C4-2B (cell line): ENCODE measurements around the gene EEF1G.

Experiments
- ZFX ChIP-seq: fragments of 450-650 bp; IDR thresholded peaks from 2 replicates; pipeline ENCODE4 v1.6.1; 2017
- TF ChIP-seq, protein P1 (sequence below): fragments of 450-650 bp; conservative IDR thresholded peaks from 2 replicates; pipeline ENCODE4 v1.5.1; 2017; ENCODE audit warnings: mild to moderate bottlenecking

DNA sequence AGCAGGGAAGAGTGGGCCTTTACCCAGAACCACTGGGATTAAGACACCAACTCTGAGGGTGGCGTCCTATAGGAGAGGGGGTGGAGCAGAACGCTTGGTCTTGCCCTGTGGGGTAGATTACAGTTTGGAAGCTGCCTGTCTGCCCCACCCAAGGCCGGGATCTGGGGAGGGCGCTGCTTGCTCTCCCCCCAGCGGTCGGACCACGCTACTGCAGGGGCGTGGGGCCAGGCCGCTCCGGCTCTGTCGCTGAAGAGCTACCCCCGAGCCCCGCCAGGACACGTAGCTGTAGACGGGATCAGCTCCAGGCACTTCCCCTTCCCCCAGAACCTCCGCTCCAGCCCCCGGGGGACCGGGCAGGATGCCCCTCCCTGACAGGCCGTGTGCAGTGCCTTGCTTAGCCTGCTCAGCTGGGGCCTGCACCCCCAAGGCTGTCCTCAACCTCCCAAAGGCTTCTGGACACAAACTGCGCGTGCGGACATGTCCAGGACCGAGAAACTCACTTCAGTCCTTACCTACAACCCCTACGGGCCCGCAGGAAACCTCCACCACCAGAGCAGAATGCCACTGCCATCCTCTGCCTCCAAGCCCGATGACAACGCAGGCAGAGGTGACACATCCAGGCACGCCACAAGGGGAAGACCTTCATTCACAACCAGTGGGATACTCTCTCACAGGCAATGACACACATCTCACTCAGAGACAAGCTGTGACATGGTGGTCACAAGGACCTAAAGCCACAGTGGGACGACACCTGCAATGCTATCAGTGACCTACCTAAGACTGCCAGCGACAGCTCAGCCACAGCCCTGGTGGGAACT, 30.7 kb downstream of the EEF1G start:
- TF ChIP-seq, protein P1, sequence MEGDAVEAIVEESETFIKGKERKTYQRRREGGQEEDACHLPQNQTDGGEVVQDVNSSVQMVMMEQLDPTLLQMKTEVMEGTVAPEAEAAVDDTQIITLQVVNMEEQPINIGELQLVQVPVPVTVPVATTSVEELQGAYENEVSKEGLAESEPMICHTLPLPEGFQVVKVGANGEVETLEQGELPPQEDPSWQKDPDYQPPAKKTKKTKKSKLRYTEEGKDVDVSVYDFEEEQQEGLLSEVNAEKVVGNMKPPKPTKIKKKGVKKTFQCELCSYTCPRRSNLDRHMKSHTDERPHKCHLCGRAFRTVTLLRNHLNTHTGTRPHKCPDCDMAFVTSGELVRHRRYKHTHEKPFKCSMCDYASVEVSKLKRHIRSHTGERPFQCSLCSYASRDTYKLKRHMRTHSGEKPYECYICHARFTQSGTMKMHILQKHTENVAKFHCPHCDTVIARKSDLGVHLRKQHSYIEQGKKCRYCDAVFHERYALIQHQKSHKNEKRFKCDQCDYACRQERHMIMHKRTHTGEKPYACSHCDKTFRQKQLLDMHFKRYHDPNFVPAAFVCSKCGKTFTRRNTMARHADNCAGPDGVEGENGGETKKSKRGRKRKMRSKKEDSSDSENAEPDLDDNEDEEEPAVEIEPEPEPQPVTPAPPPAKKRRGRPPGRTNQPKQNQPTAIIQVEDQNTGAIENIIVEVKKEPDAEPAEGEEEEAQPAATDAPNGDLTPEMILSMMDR, result peak; percentile 98
- no peak for TF ChIP-seq ZFX
